ENCODE data around the gene CELF4. TPM values are rescaled to one million over a fixed set of nuclear protein-coding genes. Genes with fewer than 3 reads are reported as not detected.

Gene CELF4
- polyA plus RNA-seq, 1 experiment = not detected

- ChIA-PET POLR2A (no interaction called here), CTCF (interaction anchor here (1.3 to 2.5 kb wide), 3 partner anchors 12 to 34 kb away, joined by 3 to 9 read pairs (median 7); no protein-coding TSS in a partner anchor)
- Histone ChIP-seq H3K36me3 (ENCODE audit: control insufficient read depth, insufficient read depth, low read length) (no peaks in the 10 kb centered on the region), H3K27me3 (ENCODE audit: control insufficient read depth, insufficient read depth, low read length) (0 out of 2 replicates have a peak, but pooled peaks cover 1% of the 10 kb centered on the region), H3K4me3 (ENCODE audit: low read depth, low read length) (no peak overlapping the region)
- DNase-seq (ENCODE audit: low read depth) = no peak
- no peak for TF ChIP-seq CTCF (IDR thresholded peaks at IDR 0.05; ENCODE audit: insufficient read depth, low read depth, low read length)
Observed at GRCh38 chr18:37309861-37310260, 255.7 kb downstream of the CELF4 start.

GRCh38 chr18:37309059-37309458 lies 256.5 kb downstream of the CELF4 start:
- no peak for TF ChIP-seq CTCF (IDR thresholded peaks at IDR 0.05; ENCODE audit: insufficient read depth, low read depth, low read length)
- Histone ChIP-seq H3K4me3 (ENCODE audit: low read depth, low read length) (no peak overlapping the region), H3K36me3 (ENCODE audit: control insufficient read depth, insufficient read depth, low read length) (no peaks in the 10 kb centered on the region), H3K27me3 (ENCODE audit: control insufficient read depth, insufficient read depth, low read length) (no peaks in the 10 kb centered on the region)
- DNase-seq (ENCODE audit: low read depth) = no peak
- ChIA-PET CTCF (interaction anchor here (1.4 to 2.5 kb wide), 2 partner anchors 12 to 15 kb away, joined by 7 to 9 read pairs; no protein-coding TSS in a partner anchor), POLR2A (no interaction called here)

- Histone ChIP-seq H3K36me3 (ENCODE audit: control insufficient read depth, insufficient read depth, low read length) (no peaks in the 10 kb centered on the region), H3K4me3 (ENCODE audit: low read depth, low read length) (no peak overlapping the region), H3K27me3 (ENCODE audit: control insufficient read depth, insufficient read depth, low read length) (no peaks in the 10 kb centered on the region; the same call in 1 of the 2 replicates)
- CTCF ChIA-PET = no interaction called here
- no peak for TF ChIP-seq CTCF (IDR thresholded peaks at IDR 0.05; ENCODE audit: insufficient read depth, low read depth, low read length)
- no peak for DNase-seq (ENCODE audit: low read depth)
- POLR2A ChIA-PET = no interaction called here
Observed at GRCh38 chr18:37307181-37307580, 258.4 kb downstream of the CELF4 start.

- CTCF ChIA-PET = no interaction called here
- TF ChIP-seq CTCF (IDR thresholded peaks at IDR 0.05; ENCODE audit: insufficient read depth, low read depth, low read length) = no peak
- DNase-seq (ENCODE audit: low read depth) = no peak
- Histone ChIP-seq H3K36me3 (ENCODE audit: control insufficient read depth, insufficient read depth, low read length) (no peaks in the 10 kb centered on the region), H3K27me3 (ENCODE audit: control insufficient read depth, insufficient read depth, low read length) (no peaks in the 10 kb centered on the region; the same call in 1 of the 2 replicates), H3K4me3 (ENCODE audit: low read depth, low read length) (no peak overlapping the region)
- POLR2A ChIA-PET = no interaction called here
Observed at GRCh38 chr18:37306432-37306831, 259.2 kb downstream of the CELF4 start.

- DNase-seq (ENCODE audit: low read depth) = no peak
- ChIA-PET POLR2A (no interaction called here), CTCF (no interaction called here)
- no peak overlapping the region for H3K4me3 ChIP-seq (ENCODE audit: low read depth, low read length)
- no peaks in the 10 kb centered on the region for H3K36me3 ChIP-seq (ENCODE audit: control insufficient read depth, insufficient read depth, low read length)
- H3K27me3 ChIP-seq (ENCODE audit: control insufficient read depth, insufficient read depth, low read length) = peaks cover 2% of the 10 kb centered on the region; the same call in 1 of the 2 replicates
- no peak for TF ChIP-seq CTCF (IDR thresholded peaks at IDR 0.05; ENCODE audit: insufficient read depth, low read depth, low read length)
Observed at GRCh38 chr18:37305066-37305465, 260.5 kb downstream of the CELF4 start.
